ENCODE data around the gene PAPOLG. TPM values are rescaled to one million over a fixed set of nuclear protein-coding genes. Genes with fewer than 3 reads are reported as not detected.

The PAPOLG gene
- total RNA-seq (ENCODE audit: low replicate concordance): 16.2 and 20.9 TPM in 2 replicates
- long read RNA-seq, full-length matches to known transcripts: 3 of 31 reads
- long read RNA-seq, partial matches to known transcripts: 24 of 31 reads
- long read RNA-seq, other reads (novel, unspliced or antisense): 4 of 31 reads

DNA sequence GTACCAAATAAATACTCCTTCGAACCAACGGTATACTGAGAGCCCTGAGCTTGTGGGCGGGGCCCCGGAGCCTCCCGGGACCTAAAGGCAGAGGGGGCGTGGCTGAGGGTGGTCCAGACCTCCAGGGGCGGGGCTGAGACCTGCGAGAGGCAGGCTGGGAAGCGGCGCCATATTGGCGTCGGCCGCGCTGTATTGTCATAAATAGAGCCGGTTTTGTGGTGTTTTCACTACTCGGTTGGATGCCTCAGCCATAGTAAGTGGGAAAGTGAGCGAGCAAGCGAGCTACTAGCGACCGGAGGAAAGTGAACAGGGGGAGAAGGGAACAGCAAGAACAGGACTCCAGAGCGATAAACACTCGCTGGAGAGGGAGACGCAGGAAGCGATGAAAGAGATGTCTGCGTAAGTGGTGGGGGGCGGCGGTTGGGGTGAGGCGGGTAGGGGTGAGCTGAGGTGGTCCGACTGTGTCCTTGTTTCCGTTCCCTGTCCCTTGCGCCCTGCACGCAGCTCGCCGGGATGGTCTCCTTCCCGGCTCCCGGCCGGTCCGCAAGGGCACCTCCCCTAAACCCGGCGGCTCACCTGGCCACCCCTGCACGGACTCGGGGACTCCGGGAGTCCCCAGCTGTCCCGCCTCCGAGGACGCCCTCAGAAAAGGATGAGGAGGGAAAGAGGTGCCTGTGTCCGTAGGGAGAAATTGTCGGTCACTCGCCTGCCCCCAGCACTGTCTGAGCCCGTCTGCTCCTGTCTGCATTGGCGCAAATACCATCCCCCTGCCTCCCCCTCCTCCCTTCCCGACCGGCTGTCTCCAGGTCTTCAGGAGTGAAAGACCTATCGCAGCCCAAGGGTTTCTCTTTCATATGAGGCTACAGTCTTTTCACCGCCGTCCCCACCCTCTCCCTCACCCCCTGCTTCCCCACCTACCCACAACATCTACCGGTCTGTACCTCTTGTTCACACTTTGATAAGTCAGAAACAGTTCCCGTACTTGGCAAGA lies at the start of gene PAPOLG:
PAPOLG (plus strand) TSS at position 172 of the 991 bp plus-strand sequence; CDS start at position 383, 211 bp downstream.
- peaks cover 20% of the 10 kb centered on the region for H3K4me1 Mint-ChIP-seq (ENCODE audit: unreplicated experiment)
- H3K4me3 Mint-ChIP-seq: peak within 1 kb of the TSS; percentile 100
- no peak for TF ChIP-seq CTCF (conservative IDR thresholded peaks at IDR 0.05)
- H3K27me3 Mint-ChIP-seq: no peaks in the 10 kb centered on the region
- peak; percentile 92 for DNase-seq (ENCODE audit: extremely low spot score, unreplicated experiment)
- H3K27ac Mint-ChIP-seq: peak within 1 kb of the TSS; percentile 94
- peaks cover 14% of the 10 kb centered on the region for H3K36me3 Mint-ChIP-seq
- no peaks in the 10 kb centered on the region for H3K9me3 Mint-ChIP-seq

DNA sequence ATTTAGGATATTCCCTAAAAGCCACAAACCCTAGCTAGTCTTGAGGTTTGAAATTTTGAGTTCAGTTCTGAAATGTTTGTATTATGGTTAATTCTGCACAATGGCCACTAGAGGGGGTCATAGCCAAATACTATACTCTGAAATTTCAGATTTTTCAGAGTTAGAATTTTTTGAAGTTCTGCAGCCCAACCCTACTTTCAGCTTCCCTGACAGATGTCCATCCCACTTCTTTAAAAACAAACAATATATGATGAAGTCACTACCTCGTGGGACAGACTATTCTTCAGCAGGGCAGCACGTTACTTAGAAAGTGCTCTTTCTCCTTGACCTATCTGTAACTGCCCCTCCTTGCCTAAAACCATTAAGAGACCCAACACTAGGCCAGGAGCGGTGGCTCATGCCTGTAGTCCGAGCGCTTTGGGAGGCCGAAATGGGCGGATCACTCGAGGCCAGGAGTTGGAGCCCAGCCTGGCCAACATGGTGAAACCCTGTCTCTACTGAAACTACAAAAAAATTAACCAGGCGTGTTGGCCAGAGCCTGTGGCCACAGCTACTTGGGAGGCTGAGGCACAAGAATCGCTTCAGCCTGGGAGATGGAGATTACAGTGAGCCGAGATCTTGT lies 48.2 kb upstream of the PAPOLG start:
- no peak for DNase-seq (ENCODE audit: extremely low spot score, unreplicated experiment)
- Mint-ChIP-seq H3K36me3 (no peaks in the 10 kb centered on the region), H3K27ac (peak overlapping the region; percentile 24), H3K27me3 (peaks cover 3% of the 10 kb centered on the region), H3K4me3 (no peak overlapping the region), H3K9me3 (no peaks in the 10 kb centered on the region), H3K4me1 (ENCODE audit: unreplicated experiment) (no peaks in the 10 kb centered on the region)
- peak; percentile 89 for TF ChIP-seq CTCF (conservative IDR thresholded peaks at IDR 0.05)

DNA sequence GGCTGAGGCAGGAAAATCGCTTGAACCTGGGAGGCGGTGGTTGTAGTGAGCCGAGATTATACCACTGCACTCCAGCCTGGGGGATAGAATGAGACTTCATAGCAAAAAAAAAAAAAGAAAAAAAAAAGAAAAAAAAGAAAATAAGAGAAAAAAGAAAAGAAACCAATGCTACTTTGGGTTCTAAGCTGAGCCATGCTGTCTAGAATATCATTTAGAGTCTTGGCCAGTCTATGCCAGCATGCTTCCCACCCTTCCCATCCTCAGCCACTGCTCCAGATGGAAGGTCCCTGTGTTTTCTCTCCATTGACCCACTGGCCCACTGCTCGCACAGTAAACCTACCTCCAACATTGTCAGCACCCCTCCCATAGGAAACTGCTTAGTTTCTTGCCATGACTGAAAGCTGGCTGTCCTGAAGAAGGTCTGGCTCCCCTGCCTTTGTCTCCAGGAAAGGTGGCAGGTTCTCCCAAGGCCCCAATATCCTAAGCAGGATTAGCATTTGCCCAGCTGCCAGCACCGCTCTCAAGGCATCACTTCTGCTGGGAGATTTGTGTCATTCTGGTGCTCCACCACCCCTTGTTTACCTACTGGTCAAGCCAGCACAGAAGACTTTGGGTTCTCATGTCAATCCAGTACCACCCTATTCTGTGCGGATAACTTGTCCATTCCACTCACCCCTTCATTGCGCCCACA lies 47.3 kb upstream of the PAPOLG start:
- Mint-ChIP-seq H3K27me3 (peaks cover 3% of the 10 kb centered on the region), H3K4me3 (no peak overlapping the region), H3K4me1 (ENCODE audit: unreplicated experiment) (no peaks in the 10 kb centered on the region), H3K27ac (peak overlapping the region; percentile 5), H3K9me3 (no peaks in the 10 kb centered on the region), H3K36me3 (no peaks in the 10 kb centered on the region)
- TF ChIP-seq CTCF (conservative IDR thresholded peaks at IDR 0.05): no peak
- no peak for DNase-seq (ENCODE audit: extremely low spot score, unreplicated experiment)

DNA sequence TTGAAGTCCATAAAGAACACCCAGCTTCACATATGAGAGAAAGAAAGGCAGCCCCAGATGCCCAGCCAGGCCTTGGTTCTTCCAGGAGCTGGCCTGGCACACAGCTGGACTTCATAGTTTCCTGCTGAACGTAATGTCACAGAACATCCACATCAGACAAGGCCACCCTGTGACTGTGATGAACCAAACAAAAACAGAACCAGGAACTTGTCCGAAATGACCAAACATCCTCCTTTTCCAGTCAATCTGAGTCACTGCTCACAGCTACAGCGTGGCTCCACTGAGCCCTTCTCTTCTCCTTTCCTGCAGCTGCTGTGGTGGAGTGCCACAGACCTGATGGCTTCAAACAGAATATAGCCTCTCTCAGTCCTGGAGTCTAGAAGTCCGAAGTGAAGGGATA lies 45.4 kb upstream of the PAPOLG start:
- Mint-ChIP-seq H3K9me3 (no peaks in the 10 kb centered on the region), H3K4me1 (ENCODE audit: unreplicated experiment) (no peaks in the 10 kb centered on the region), H3K27ac (no peak overlapping the region), H3K4me3 (no peak overlapping the region), H3K27me3 (peaks cover 3% of the 10 kb centered on the region), H3K36me3 (no peaks in the 10 kb centered on the region)
- no peak for TF ChIP-seq CTCF (conservative IDR thresholded peaks at IDR 0.05)
- DNase-seq (ENCODE audit: extremely low spot score, unreplicated experiment): no peak

DNA sequence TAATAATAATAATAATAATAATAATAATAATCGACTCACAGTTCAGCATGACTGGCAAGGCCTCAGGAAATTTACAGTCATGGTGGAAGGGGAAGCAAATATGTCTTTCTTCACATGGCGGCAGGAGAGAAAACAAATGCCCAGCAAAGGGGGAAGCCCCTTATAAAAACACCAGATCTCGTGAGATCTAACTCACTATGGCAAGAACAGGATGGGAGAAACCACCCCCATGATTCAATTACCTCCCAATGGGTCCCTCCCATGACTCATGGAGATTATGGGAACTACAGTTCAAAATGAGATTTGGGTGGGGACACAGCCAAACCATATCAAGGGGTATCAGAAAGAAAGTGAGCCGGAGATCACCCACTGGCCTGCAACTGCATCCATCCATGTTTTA lies 40.5 kb upstream of the PAPOLG start:
- H3K4me1 Mint-ChIP-seq (ENCODE audit: unreplicated experiment): no peaks in the 10 kb centered on the region
- H3K27ac Mint-ChIP-seq: no peak overlapping the region
- H3K27me3 Mint-ChIP-seq: no peaks in the 10 kb centered on the region
- no peaks in the 10 kb centered on the region for H3K36me3 Mint-ChIP-seq
- H3K9me3 Mint-ChIP-seq: no peaks in the 10 kb centered on the region
- TF ChIP-seq CTCF (conservative IDR thresholded peaks at IDR 0.05): no peak
- no peak overlapping the region for H3K4me3 Mint-ChIP-seq
- DNase-seq (ENCODE audit: extremely low spot score, unreplicated experiment): no peak

Data from type B pancreatic cell (in vitro differentiated cells).